GM12872 (cell line): Measurements from ENCODE around the gene SPATA2.

Experiments used
- CTCF ChIP-seq: IDR thresholded peaks from 3 replicates; pipeline ENCODE4 v1.5.1; 2011; ENCODE audit warnings: low read depth, mild to moderate bottlenecking, low read length, moderate library complexity; ENCODE audit not compliant: insufficient read depth

SPATA2 gene

GRCh38 chr20:49863666-49864065 is 51.7 kb downstream of the SPATA2 start:
- no peak for TF ChIP-seq CTCF

GRCh38 chr20:49862607-49863200 is 52.6 kb downstream of the SPATA2 start:
- TF ChIP-seq CTCF: no peak

- no peak for TF ChIP-seq CTCF
These were observed 55.5 kb downstream of the SPATA2 start for GRCh38 chr20:49859807-49860206.

GRCh38 chr20:49859011-49859410 is 56.3 kb downstream of the SPATA2 start:
- no peak for TF ChIP-seq CTCF

GRCh38 chr20:49858076-49858585 is 57.2 kb downstream of the SPATA2 start:
- no peak for TF ChIP-seq CTCF

- TF ChIP-seq CTCF: no peak
These were observed 58.4 kb downstream of the SPATA2 start for GRCh38 chr20:49856904-49857303.

- no peak for TF ChIP-seq CTCF
These were observed 61.0 kb downstream of the SPATA2 start for GRCh38 chr20:49854190-49854875.
